Lower leg skin (tissue), 4 donors: ENCODE measurements around the gene RET. TPM values are rescaled to one million over a fixed set of nuclear protein-coding genes. Genes with fewer than 3 reads are reported as not detected.

ENCODE experiments used
- DNase-seq, 2 donors: peaks; one replicate each; pipeline ENCODE4 v3.0.0-alpha.2; 2019; ENCODE audit warnings: low spot score in 2 of 2
- H3K4me3 ChIP-seq: fragments of 200-600 bp; sonication (generic); 2 replicates; pipeline ENCODE4 v1.5.1; 2017; ENCODE audit warnings: mild to moderate bottlenecking, low read depth; ENCODE audit not compliant: poor library complexity, severe bottlenecking
- CTCF ChIP-seq, 3 donors: fragments of 450-650 bp; IDR thresholded peaks; one replicate each; pipeline ENCODE4 v1.5.1; 2016; ENCODE audit warnings: antibody characterized with exemption in 3 of 3, mild to moderate bottlenecking in 3 of 3, moderate library complexity in 2 of 3
- POLR2A ChIP-seq, 2 donors: fragments of 450-650 bp; IDR thresholded peaks; one replicate each; pipeline ENCODE4 v1.6.1; 2016 to 2017; ENCODE audit warnings: antibody characterized with exemption in 2 of 2, mild to moderate bottlenecking in 1 of 2, moderate library complexity in 1 of 2
- WGBS, 2 donors: methylation state at CpG; one replicate each; pipeline ENCODE4 v1.1.5; 2018; 5-methylcytosine and 5-hydroxymethylcytosine counted together
- intact Hi-C: fragments of 100-400 bp; cut with DNase I; formaldehyde crosslinking; loops from one replicate; pipeline ENCODE4 v1.15.0; 2023; ENCODE audit warnings: low total_unique reads
- total RNA-seq, 4 donors: library from RNA; depleted of rRNA; stranded (reverse); fragments of >200 nt; gene quantifications; one replicate each; pipeline ENCODE4 v1.1.0, GENCODE V29; 2016

Gene RET
- total RNA-seq, 4 donors from 2014 or later = 0.04 to 1.3 (median 0.87) TPM

DNA sequence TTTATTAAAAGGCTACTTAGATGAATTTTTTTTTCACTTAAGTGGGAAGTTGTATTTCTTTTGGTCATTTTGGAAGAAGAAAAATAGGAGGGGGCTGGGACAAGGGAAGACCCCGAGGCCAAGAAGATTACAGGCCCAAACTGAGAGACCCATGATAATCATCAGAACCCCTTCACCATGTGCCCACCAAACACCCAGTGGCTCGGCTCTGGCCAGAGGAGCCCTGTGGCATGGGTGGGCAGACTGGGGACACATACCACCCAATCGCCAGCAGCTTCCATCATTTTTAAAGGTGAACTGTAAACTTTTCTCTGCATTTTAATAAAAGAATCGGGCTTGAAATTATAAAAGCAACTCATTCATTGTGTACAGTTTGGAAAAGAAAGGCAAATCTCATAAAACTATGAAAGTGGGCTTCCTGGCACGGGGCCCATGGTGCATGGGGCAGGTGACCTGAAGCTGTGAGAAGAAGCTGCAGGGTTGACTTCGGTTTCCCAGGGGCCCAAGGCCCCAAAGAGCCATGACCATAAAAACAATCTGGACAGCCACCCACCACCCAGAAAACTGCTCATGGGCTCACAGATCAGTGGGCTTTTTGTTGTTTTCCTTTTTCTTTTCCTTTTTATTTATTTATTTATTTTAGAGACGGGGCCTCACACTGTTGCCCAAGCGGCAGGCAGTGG is 29.4 kb upstream of the RET start:
- WGBS, 2 donors = 84% methylated on average over 8 of the region's 8 CpGs
- peak in 1 of 2 donors; percentile 40 for DNase-seq
- no peak overlapping the region for H3K4me3 ChIP-seq
- intact Hi-C loops = loop anchor here (10.0 kb wide), 1 partner anchor 177 kb away; no protein-coding TSS in a partner anchor
- TF ChIP-seq POLR2A (IDR thresholded peaks at IDR 0.05) = no peak
- TF ChIP-seq CTCF (IDR thresholded peaks at IDR 0.05) = no peak

DNA sequence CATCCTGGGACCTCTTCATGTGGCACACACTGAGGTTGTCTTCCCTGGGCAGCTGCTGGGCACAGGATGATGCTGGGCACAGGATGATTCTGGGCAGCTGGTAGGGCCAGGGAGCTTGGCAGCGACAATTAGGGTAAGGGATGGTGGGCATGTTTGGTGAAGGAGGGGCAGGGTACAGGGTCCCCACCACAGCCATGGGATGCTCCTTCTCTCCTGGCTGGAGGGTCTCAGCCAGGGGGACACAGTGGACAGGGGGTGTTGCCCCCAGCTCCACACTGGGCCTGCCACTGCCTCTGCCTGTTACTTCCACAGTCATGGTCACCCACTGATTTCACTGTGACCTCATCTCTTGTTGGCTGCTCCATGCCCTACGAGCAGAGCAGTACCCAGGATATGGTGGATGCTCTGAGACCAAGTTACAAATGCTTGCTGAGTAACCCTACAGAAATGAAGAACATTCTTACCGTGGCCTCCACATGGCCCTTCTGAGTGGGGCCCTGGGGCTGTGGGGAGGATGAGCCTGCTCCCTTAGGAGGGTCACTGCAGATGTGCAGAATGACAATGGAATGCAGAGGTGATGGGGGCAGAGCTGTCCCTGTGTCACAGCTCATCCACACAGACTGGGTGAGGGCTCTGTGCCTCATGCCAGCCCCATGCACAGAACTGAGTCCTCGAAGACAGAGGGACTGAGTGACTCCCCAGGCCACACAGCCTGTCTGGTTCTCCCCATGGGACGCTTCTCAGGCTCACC is 28.4 kb upstream of the RET start:
- H3K4me3 ChIP-seq = no peak overlapping the region
- TF ChIP-seq POLR2A (IDR thresholded peaks at IDR 0.05) = no peak
- TF ChIP-seq CTCF (IDR thresholded peaks at IDR 0.05) = no peak
- 76 to 80% methylated on average over 5 of the region's 5 CpGs for WGBS, 2 donors
- intact Hi-C loops = loop anchor here (10.0 kb wide), 1 partner anchor 176 kb away; no protein-coding TSS in a partner anchor
- DNase-seq = peak in 1 of 2 donors; percentile 66

- WGBS, 2 donors = 82 to 85% methylated on average over 10 of the region's 10 CpGs
- intact Hi-C loops = loop anchor here (10.0 kb wide), 1 partner anchor 176 kb away; no protein-coding TSS in a partner anchor
- H3K4me3 ChIP-seq = no peak overlapping the region
Measured at GRCh38 chr10:43049081-43049551, 27.8 kb upstream of the RET start.

GRCh38 chr10:43050011-43050410 is 26.9 kb upstream of the RET start:
- TF ChIP-seq CTCF (IDR thresholded peaks at IDR 0.05) (no peak), POLR2A (IDR thresholded peaks at IDR 0.05) (no peak)
- intact Hi-C loops = no loop called here
- H3K4me3 ChIP-seq = no peak overlapping the region
- no peak for DNase-seq

More at GRCh38 chr10:43049081-43049551, 27.8 kb upstream of the RET start:
- DNase-seq = peak in 1 of 2 donors; percentile 63
- TF ChIP-seq POLR2A (IDR thresholded peaks at IDR 0.05) = no peak
- TF ChIP-seq CTCF (IDR thresholded peaks at IDR 0.05) = no peak

GRCh38 chr10:43053825-43054224 is 23.0 kb upstream of the RET start:
- TF ChIP-seq POLR2A (IDR thresholded peaks at IDR 0.05) (no peak), CTCF (IDR thresholded peaks at IDR 0.05) (no peak)
- H3K4me3 ChIP-seq = no peak overlapping the region
- peak in 1 of 2 donors; percentile 3 for DNase-seq
- 75 to 76% methylated on average over 8 of the region's 8 CpGs for WGBS, 2 donors
- intact Hi-C loops = no loop called here
